H1 (cell line): ENCODE data around the gene CDON. TPM values are rescaled to one million over a fixed set of nuclear protein-coding genes. Genes with fewer than 3 reads are reported as not detected.
"Not testable (repeated sequence)": the region's sequence is repeated elsewhere in the genome, so short reads cannot be mapped to it uniquely, and the experiment has no call there.

ENCODE experiments used
- CTCF ChIA-PET: fragments of 300-600 bp; sonication (Branson Sonifier 250); formaldehyde crosslinking; loops from one replicate; lab custom pipeline; 2021; ENCODE audit not compliant: partially characterized antibody; lab: Charles Lee
- POLR2A ChIA-PET: fragments of 300-600 bp; sonication (Branson Sonifier 250); formaldehyde crosslinking; loops from one replicate; lab custom pipeline; 2021; ENCODE audit warnings: inconsistent platforms; ENCODE audit not compliant: partially characterized antibody; lab: Charles Lee
- DNase-seq, 2 experiments: peaks; one replicate each; pipeline versions ENCODE4 v3.0.0 to v3.0.0-alpha.2; 2010 to 2022; ENCODE audit warnings: low spot score in 2 of 2, low read depth in 1 of 2, mixed read lengths in 1 of 2
- FAIRE-seq: peaks from 2 replicates; lab custom pipeline; 2011; peaks lifted over from hg19 to GRCh38; lab: Jason Lieb, UNC
- H2AFZ ChIP-seq: 2 replicates; pipeline ENCODE4 v1.8.1; 2012; ENCODE audit warnings: low read length, inconsistent platforms
- H2AK5ac ChIP-seq: 2 replicates; pipeline ENCODE4 v1.6.1; 2013; ENCODE audit warnings: low read depth, low read length
- H2BK120ac ChIP-seq: replicated peaks from 2 replicates; pipeline ENCODE3; 2013; ENCODE audit warnings: low read depth, low read length, inconsistent platforms
- H2BK12ac ChIP-seq: 2 replicates; pipeline ENCODE4 v1.6.1; 2013; ENCODE audit warnings: low read depth, low read length
- H2BK15ac ChIP-seq: 2 replicates; pipeline ENCODE4 v1.6.1; 2013; ENCODE audit warnings: low read length
- H2BK20ac ChIP-seq: 2 replicates; pipeline ENCODE4 v1.6.1; 2013; ENCODE audit warnings: low read length
- H2BK5ac ChIP-seq: 2 replicates; pipeline ENCODE4 v1.6.1; 2013; ENCODE audit warnings: low read depth, low read length
- H3K14ac ChIP-seq: 2 replicates; pipeline ENCODE4 v1.6.1; 2013; ENCODE audit warnings: inconsistent platforms; ENCODE audit not compliant: insufficient read length
- H3K18ac ChIP-seq: 2 replicates; pipeline ENCODE4 v1.6.1; 2013; ENCODE audit warnings: low read length; ENCODE audit errors: extremely low read depth
- H3K23ac ChIP-seq: 2 replicates; pipeline ENCODE4 v1.6.1; 2013; ENCODE audit warnings: inconsistent platforms; ENCODE audit not compliant: insufficient read length
- H3K23me2 ChIP-seq: 2 replicates; pipeline ENCODE4 v1.6.1; 2013; ENCODE audit warnings: low read depth, low read length
- H3K27ac ChIP-seq: 2 replicates; pipeline ENCODE4 v1.6.1; 2011; ENCODE audit warnings: low read depth, low read length, inconsistent platforms
- H3K27me3 ChIP-seq, 4 experiments: replicated peaks in 1 of 4; 1 replicate in 1 of 4; 2 replicates in 3 of 4; pipeline versions ENCODE4 v1.6.1 to v1.8.1; 2011 to 2013; ENCODE audit warnings: low read length in 3 of 4, mild to moderate bottlenecking in 3 of 4, inconsistent platforms in 2 of 4, mixed read lengths in 2 of 4, moderate library complexity in 1 of 4; ENCODE audit not compliant: control insufficient read depth in 3 of 4, insufficient read depth in 3 of 4; ENCODE audit errors: extremely low read depth in 1 of 4
- H3K36me3 ChIP-seq, 4 experiments: 2 replicates each; pipeline versions ENCODE4 v1.6.1 to v1.8.1; 2011 to 2013; ENCODE audit warnings: mild to moderate bottlenecking in 4 of 4, low read length in 3 of 4, moderate library complexity in 2 of 4, control low read depth in 1 of 4, inconsistent platforms in 1 of 4; ENCODE audit not compliant: insufficient read depth in 4 of 4, control insufficient read depth in 2 of 4
- H3K4ac ChIP-seq: replicated peaks from 2 replicates; pipeline ENCODE3; 2013; ENCODE audit warnings: low read length, low read depth, mixed read lengths, inconsistent platforms; ENCODE audit not compliant: insufficient read length
- H3K4me1 ChIP-seq, 4 experiments: replicated peaks in 1 of 4; 1 replicate in 1 of 4; 2 replicates in 3 of 4; pipeline versions ENCODE4 v1.6.1 to v1.8.1; 2011 to 2013; ENCODE audit warnings: low read length in 3 of 4, inconsistent platforms in 2 of 4, mixed read lengths in 1 of 4; ENCODE audit not compliant: insufficient read depth in 4 of 4, control insufficient read depth in 3 of 4
- H3K4me2 ChIP-seq, 2 experiments: 2 replicates each; pipeline versions ENCODE4 v1.6.1 to v1.8.1; 2011 to 2013; ENCODE audit warnings: low read depth in 2 of 2, low read length in 2 of 2, control low read depth in 1 of 2, inconsistent platforms in 1 of 2, mild to moderate bottlenecking in 1 of 2; ENCODE audit not compliant: insufficient read depth in 1 of 2
- H3K4me3 ChIP-seq, 4 experiments: fragments of 200-600, 300-600 bp in 1 of 4; sonication (generic), shearing (Covaris generic), sonication (Bioruptor Twin) in 1 of 4; 2 replicates each; pipeline versions ENCODE4 v1.5.1 to v1.8.1; 2011 to 2016; ENCODE audit warnings: low read length in 4 of 4, low read depth in 3 of 4, control low read depth in 2 of 4, inconsistent platforms in 2 of 4, mild to moderate bottlenecking in 2 of 4, mixed read lengths in 1 of 4, moderate library complexity in 1 of 4; ENCODE audit not compliant: insufficient read depth in 2 of 4; ENCODE audit errors: extremely low read depth in 1 of 4
- H3K56ac ChIP-seq: replicated peaks from 2 replicates; pipeline ENCODE3; 2013; ENCODE audit warnings: low read depth, mild to moderate bottlenecking, mixed read lengths, low read length, inconsistent platforms; ENCODE audit not compliant: insufficient read length
- H3K79me1 ChIP-seq: 2 replicates; pipeline ENCODE4 v1.6.1; 2013; ENCODE audit warnings: low read depth, low read length, control low read depth
- H3K79me2 ChIP-seq, 2 experiments: 2 replicates each; pipeline versions ENCODE4 v1.6.1 to v1.8.1; 2012 to 2013; ENCODE audit warnings: low read length in 2 of 2, mild to moderate bottlenecking in 2 of 2, inconsistent platforms in 1 of 2; ENCODE audit not compliant: insufficient read depth in 2 of 2, control insufficient read depth in 1 of 2
- H3K9ac ChIP-seq, 4 experiments: replicated peaks in 1 of 4; 1 replicate in 1 of 4; 2 replicates in 3 of 4; pipeline versions ENCODE4 v1.6.1 to v1.8.1; 2011 to 2013; ENCODE audit warnings: low read depth in 3 of 4, low read length in 3 of 4, control low read depth in 2 of 4, mild to moderate bottlenecking in 2 of 4, moderate library complexity in 2 of 4, inconsistent platforms in 1 of 4; ENCODE audit errors: extremely low read depth in 1 of 4
- H3K9me3 ChIP-seq, 2 experiments: 2 replicates each; pipeline versions ENCODE4 v1.6.1 to v1.8.1; 2012 to 2013; ENCODE audit warnings: mild to moderate bottlenecking in 2 of 2, moderate library complexity in 2 of 2, control low read depth in 1 of 2, inconsistent platforms in 1 of 2, low read depth in 1 of 2, low read length in 1 of 2, mixed read lengths in 1 of 2; ENCODE audit not compliant: insufficient read depth in 2 of 2
- H4K20me1 ChIP-seq, 2 experiments: replicated peaks in 1 of 2; 2 replicates each; pipeline versions ENCODE3 to v1.8.1; 2011 to 2013; ENCODE audit warnings: inconsistent platforms in 2 of 2, low read length in 2 of 2, mild to moderate bottlenecking in 1 of 2; ENCODE audit not compliant: insufficient read depth in 2 of 2, control insufficient read depth in 1 of 2
- H4K5ac ChIP-seq: 2 replicates; pipeline ENCODE4 v1.6.1; 2013; ENCODE audit warnings: low read length, low read depth, mixed read lengths, inconsistent platforms; ENCODE audit not compliant: insufficient read length
- H4K8ac ChIP-seq: 2 replicates; pipeline ENCODE4 v1.8.0; 2013; ENCODE audit warnings: mild to moderate bottlenecking, moderate library complexity, low read length, inconsistent platforms; ENCODE audit not compliant: insufficient read depth; ENCODE audit errors: extremely low read depth
- H4K91ac ChIP-seq: replicated peaks from 2 replicates; pipeline ENCODE3; 2013; ENCODE audit warnings: low read length, mixed read lengths, inconsistent platforms; ENCODE audit not compliant: insufficient read length
- WGBS, 2 experiments: shearing (Covaris generic) in 1 of 2; methylation state at CpG; one replicate each; pipeline versions ENCODE4 v1.1.6 to v1.1.7; 2013 to 2015; ENCODE audit warnings: low lambda C conversion rate in 2 of 2, mixed read lengths in 2 of 2, inconsistent platforms in 1 of 2, low coverage in 1 of 2, missing lambda C conversion rate in 1 of 2; ENCODE audit not compliant: insufficient replicate concordance in 2 of 2, insufficient coverage in 1 of 2, insufficient read length in 1 of 2; ENCODE audit errors: extremely low coverage in 1 of 2, missing lambda C conversion rate in 1 of 2; 5-methylcytosine and 5-hydroxymethylcytosine counted together
- polyA plus RNA-seq, 7 experiments: library from polyadenylated mRNA; depleted of rRNA in 3 of 7; stranded (reverse) in 5 of 7; unstranded in 2 of 7; fragments of >200 nt in 5 of 7; fragments of 200-250 nt in 2 of 7; gene quantifications; 1 replicate in 5 of 7; 2 replicates in 1 of 7; 4 replicates in 1 of 7; pipeline versions ENCODE4 v1.2.1 to v1.2.3, GENCODE V29; 2011 to 2013; ENCODE audit warnings: missing spikeins in 2 of 7, mixed read lengths in 2 of 7
- total RNA-seq: library from RNA; stranded (reverse); fragmentation: NEBNext Ultra II Directional; extraction: Animal tissue kit (Norgen Biotek cat#: 25700); gene quantifications from 2 replicates; pipeline ENCODE4 v1.2.1, GENCODE V29; 2021

CDON gene
- total and polyA plus RNA-seq, 2 of the 8 experiments (the other 6 are each of a cell fraction or from before 2014, with no cell fraction given), result 11.0 to 32.5 TPM

- H3K23me2 ChIP-seq, H4K8ac ChIP-seq, H2BK120ac ChIP-seq, H3K36me3 ChIP-seq, H2BK5ac ChIP-seq, H3K9ac ChIP-seq, POLR2A ChIA-PET, H4K91ac ChIP-seq, H3K56ac ChIP-seq, H3K4me1 ChIP-seq, H4K20me1 ChIP-seq, H2BK12ac ChIP-seq, DNase-seq, H3K18ac ChIP-seq, H3K4ac ChIP-seq, H2AK5ac ChIP-seq, H2BK20ac ChIP-seq, H3K4me2 ChIP-seq, H3K14ac ChIP-seq, H3K9me3 ChIP-seq, H3K4me3 ChIP-seq, H3K27ac ChIP-seq, H3K79me2 ChIP-seq, H3K27me3 ChIP-seq, FAIRE-seq, H2AFZ ChIP-seq, H4K5ac ChIP-seq, H3K79me1 ChIP-seq, H3K23ac ChIP-seq, H2BK15ac ChIP-seq, CTCF ChIA-PET: not testable (repeated sequence)
- 93% methylated on average over 3 of the region's 3 CpGs; no CpG with 5 or more reads in 1 of the 2 experiments for WGBS, 2 experiments
Observed at GRCh38 chr11:126028534-126028933, 34.1 kb downstream of the CDON start.
